22Rv1 (cell line): Measurements from ENCODE around the gene JPT2.

Source experiments
- H3K27ac ChIP-seq: fragments of 450-650 bp; 2 replicates; pipeline ENCODE4 v1.5.1; 2017
- ZFX ChIP-seq: fragments of 450-650 bp; IDR thresholded peaks from 2 replicates; pipeline ENCODE4 v1.6.1; 2017; ENCODE audit warnings: antibody characterized with exemption, borderline replicate concordance
- TF ChIP-seq, protein P1 (sequence below): fragments of 450-650 bp; IDR thresholded peaks from 2 replicates; pipeline ENCODE4 v1.5.1; 2017; ENCODE audit warnings: mild to moderate bottlenecking

The JPT2 gene

DNA sequence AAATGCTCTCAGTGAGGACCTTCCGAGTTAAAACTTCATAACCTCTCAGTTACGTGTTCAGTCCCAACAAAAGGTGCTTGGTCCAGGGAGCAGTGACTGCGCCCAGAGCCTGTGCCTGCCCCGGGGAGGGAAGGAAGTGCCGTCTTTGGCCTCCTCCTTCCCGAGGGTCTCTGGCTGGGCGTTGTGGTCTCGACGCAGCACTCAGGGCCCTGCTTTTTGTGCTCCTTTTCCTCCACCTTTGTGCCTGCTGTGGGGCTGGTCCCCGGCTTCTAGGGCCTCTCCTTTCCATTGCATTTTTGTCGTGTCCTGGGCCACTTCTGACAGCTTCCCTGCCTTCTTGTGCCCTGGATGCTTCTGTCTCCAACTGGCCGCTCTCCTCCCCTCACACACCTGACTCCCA is 36.8 kb upstream of the JPT2 start:
- H3K27ac ChIP-seq = no peak overlapping the region
- TF ChIP-seq ZFX = no peak
- TF ChIP-seq, protein P1, sequence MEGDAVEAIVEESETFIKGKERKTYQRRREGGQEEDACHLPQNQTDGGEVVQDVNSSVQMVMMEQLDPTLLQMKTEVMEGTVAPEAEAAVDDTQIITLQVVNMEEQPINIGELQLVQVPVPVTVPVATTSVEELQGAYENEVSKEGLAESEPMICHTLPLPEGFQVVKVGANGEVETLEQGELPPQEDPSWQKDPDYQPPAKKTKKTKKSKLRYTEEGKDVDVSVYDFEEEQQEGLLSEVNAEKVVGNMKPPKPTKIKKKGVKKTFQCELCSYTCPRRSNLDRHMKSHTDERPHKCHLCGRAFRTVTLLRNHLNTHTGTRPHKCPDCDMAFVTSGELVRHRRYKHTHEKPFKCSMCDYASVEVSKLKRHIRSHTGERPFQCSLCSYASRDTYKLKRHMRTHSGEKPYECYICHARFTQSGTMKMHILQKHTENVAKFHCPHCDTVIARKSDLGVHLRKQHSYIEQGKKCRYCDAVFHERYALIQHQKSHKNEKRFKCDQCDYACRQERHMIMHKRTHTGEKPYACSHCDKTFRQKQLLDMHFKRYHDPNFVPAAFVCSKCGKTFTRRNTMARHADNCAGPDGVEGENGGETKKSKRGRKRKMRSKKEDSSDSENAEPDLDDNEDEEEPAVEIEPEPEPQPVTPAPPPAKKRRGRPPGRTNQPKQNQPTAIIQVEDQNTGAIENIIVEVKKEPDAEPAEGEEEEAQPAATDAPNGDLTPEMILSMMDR = no peak

GRCh38 chr16:1642148-1642547 is 35.9 kb upstream of the JPT2 start:
- no peak overlapping the region for H3K27ac ChIP-seq
- TF ChIP-seq, protein P1 = no peak

- H3K27ac ChIP-seq = no peak overlapping the region
- TF ChIP-seq, protein P1 = no peak
- no peak for TF ChIP-seq ZFX
Measured at GRCh38 chr16:1642753-1643152, 35.3 kb upstream of the JPT2 start.

- TF ChIP-seq, protein P1 = no peak
- TF ChIP-seq ZFX = no peak
- H3K27ac ChIP-seq = no peak overlapping the region
Measured at GRCh38 chr16:1643521-1643920, 34.6 kb upstream of the JPT2 start.

- TF ChIP-seq, protein P1 = no peak
- TF ChIP-seq ZFX = no peak
Measured at GRCh38 chr16:1645914-1646525, 32.1 kb upstream of the JPT2 start.

GRCh38 chr16:1647856-1648255 is 30.2 kb upstream of the JPT2 start:
- TF ChIP-seq, protein P1 = no peak
- H3K27ac ChIP-seq = no peak overlapping the region

More at GRCh38 chr16:1645914-1646525, 32.1 kb upstream of the JPT2 start:
- H3K27ac ChIP-seq = peak overlapping the region; percentile 79

GRCh38 chr16:1650131-1650530 is 27.9 kb upstream of the JPT2 start:
- H3K27ac ChIP-seq = no peak overlapping the region
- TF ChIP-seq ZFX = no peak
- TF ChIP-seq, protein P1 = no peak
